H9 (cell line): Measurements from ENCODE around the gene ZCCHC7. TPM values are rescaled to one million over a fixed set of nuclear protein-coding genes. Genes with fewer than 3 reads are reported as not detected.

ENCODE experiments used
- DNase-seq: peaks from one replicate; pipeline ENCODE4 v3.0.0-alpha.2; 2017
- H2AFZ ChIP-seq: one replicate; pipeline ENCODE4 v1.6.1; 2013; ENCODE audit warnings: mild to moderate bottlenecking, low read length, control low read depth, moderate library complexity
- H2AK5ac ChIP-seq: 2 replicates; pipeline ENCODE4 v1.6.1; 2013; ENCODE audit warnings: low read length, control low read depth, mixed read lengths; ENCODE audit not compliant: insufficient read length
- H2BK120ac ChIP-seq: one replicate; pipeline ENCODE4 v1.6.1; 2013; ENCODE audit warnings: low read depth, mild to moderate bottlenecking, low read length, control low read depth, inconsistent platforms; ENCODE audit not compliant: poor library complexity, severe bottlenecking
- H2BK12ac ChIP-seq: 2 replicates; pipeline ENCODE4 v1.6.1; 2013; ENCODE audit warnings: low read length, control low read depth, mixed read lengths, low read depth; ENCODE audit not compliant: insufficient read length
- H2BK15ac ChIP-seq: 2 replicates; pipeline ENCODE4 v1.6.1; 2013; ENCODE audit warnings: low read depth, low read length, control low read depth
- H2BK20ac ChIP-seq: one replicate; pipeline ENCODE4 v1.6.1; 2013; ENCODE audit warnings: low read depth, mild to moderate bottlenecking, low read length, control low read depth, inconsistent platforms; ENCODE audit not compliant: poor library complexity, severe bottlenecking
- H2BK5ac ChIP-seq: 2 replicates; pipeline ENCODE4 v1.6.1; 2013; ENCODE audit warnings: low read length, control low read depth, mixed read lengths; ENCODE audit not compliant: insufficient read length
- H3K14ac ChIP-seq: 2 replicates; pipeline ENCODE4 v1.6.1; 2013; ENCODE audit warnings: low read length, control low read depth; ENCODE audit not compliant: insufficient read depth
- H3K18ac ChIP-seq: 2 replicates; pipeline ENCODE4 v1.6.1; 2013; ENCODE audit warnings: low read depth, mild to moderate bottlenecking, mixed read lengths, low read length, control low read depth; ENCODE audit not compliant: insufficient read length
- H3K23ac ChIP-seq: 2 replicates; pipeline ENCODE4 v1.6.1; 2013; ENCODE audit warnings: low read length, control low read depth, mixed read lengths, low read depth; ENCODE audit not compliant: insufficient read length
- H3K23me2 ChIP-seq: 2 replicates; pipeline ENCODE4 v1.6.1; 2013; ENCODE audit warnings: low read depth, mild to moderate bottlenecking, mixed read lengths, low read length, control low read depth; ENCODE audit not compliant: insufficient read length, poor library complexity, severe bottlenecking
- H3K27ac ChIP-seq: 2 replicates; pipeline ENCODE4 v1.5.1; 2013; ENCODE audit warnings: low read length, control low read depth, mixed read lengths, low read depth; ENCODE audit not compliant: insufficient read length
- H3K27me3 ChIP-seq: 2 replicates; pipeline ENCODE4 v1.6.1; 2013; ENCODE audit warnings: low read length, control low read depth, inconsistent platforms; ENCODE audit not compliant: insufficient read depth
- H3K4ac ChIP-seq: 2 replicates; pipeline ENCODE4 v1.6.1; 2013; ENCODE audit warnings: low read depth, mild to moderate bottlenecking, control low read depth, inconsistent platforms, low read length, moderate library complexity
- H3K4me1 ChIP-seq: 2 replicates; pipeline ENCODE4 v1.6.1; 2013; ENCODE audit warnings: low read length, control low read depth, inconsistent platforms; ENCODE audit not compliant: insufficient read depth
- H3K4me2 ChIP-seq: 2 replicates; pipeline ENCODE4 v1.6.1; 2013; ENCODE audit warnings: low read length, control low read depth, mixed read lengths; ENCODE audit not compliant: insufficient read length, insufficient read depth
- H3K56ac ChIP-seq: 2 replicates; pipeline ENCODE4 v1.6.1; 2013; ENCODE audit warnings: low read depth, mild to moderate bottlenecking, mixed read lengths, low read length, control low read depth; ENCODE audit not compliant: insufficient read length
- H3K79me1 ChIP-seq: 2 replicates; pipeline ENCODE4 v1.6.1; 2013; ENCODE audit warnings: low read depth, mild to moderate bottlenecking, moderate library complexity, low read length, control low read depth, inconsistent platforms; ENCODE audit not compliant: insufficient read depth, poor library complexity, severe bottlenecking
- H3K79me2 ChIP-seq: 2 replicates; pipeline ENCODE4 v1.6.1; 2013; ENCODE audit warnings: low read length, control low read depth, inconsistent platforms; ENCODE audit not compliant: insufficient read depth
- H3K9ac ChIP-seq: 2 replicates; pipeline ENCODE4 v1.6.1; 2013; ENCODE audit warnings: low read length, control low read depth, mixed read lengths; ENCODE audit not compliant: insufficient read length; ENCODE audit errors: extremely low read depth
- H3K9me3 ChIP-seq: one replicate; pipeline ENCODE4 v1.6.1; 2013; ENCODE audit warnings: low read depth, low read length, inconsistent platforms; ENCODE audit not compliant: control insufficient read depth
- H3T11ph ChIP-seq: one replicate; pipeline ENCODE4 v1.6.1; 2013; ENCODE audit warnings: mild to moderate bottlenecking, low read length, control low read depth, inconsistent platforms
- H4K20me1 ChIP-seq: one replicate; pipeline ENCODE4 v1.6.1; 2013; ENCODE audit not compliant: control insufficient read depth, insufficient read length, insufficient read depth
- H4K5ac ChIP-seq: 2 replicates; pipeline ENCODE4 v1.6.1; 2013; ENCODE audit warnings: low read depth, mild to moderate bottlenecking, mixed read lengths, low read length, control low read depth; ENCODE audit not compliant: insufficient read length
- H4K8ac ChIP-seq: replicated peaks from 2 replicates; pipeline ENCODE4 v1.6.1; 2013; ENCODE audit warnings: low read length, control low read depth, mixed read lengths, low read depth; ENCODE audit not compliant: insufficient read length
- H4K91ac ChIP-seq: 2 replicates; pipeline ENCODE4 v1.6.1; 2013; ENCODE audit warnings: low read depth, mild to moderate bottlenecking, moderate library complexity, mixed read lengths, low read length, control low read depth; ENCODE audit not compliant: insufficient read length
- H3K27ac Mint-ChIP-seq, 3 experiments: 2 replicates in 2 of 3; 3 replicates in 1 of 3; pipeline ENCODE4 v1.8.0; 2020 to 2021; ENCODE audit warnings: mixed read lengths in 3 of 3, mild to moderate bottlenecking in 1 of 3, moderate library complexity in 1 of 3
- H3K27me3 Mint-ChIP-seq: 2 replicates; pipeline ENCODE4 v1.8.0; 2021; ENCODE audit warnings: low read depth, mild to moderate bottlenecking, moderate library complexity, mixed read lengths
- H3K36me3 Mint-ChIP-seq, 3 experiments: 2 replicates in 2 of 3; 3 replicates in 1 of 3; pipeline ENCODE4 v1.8.0; 2020 to 2021; ENCODE audit warnings: low read depth in 3 of 3, mixed read lengths in 3 of 3; ENCODE audit not compliant: insufficient read depth in 1 of 3
- H3K4me1 Mint-ChIP-seq, 2 experiments: 2 replicates each; pipeline ENCODE4 v1.8.0; 2020; ENCODE audit warnings: mixed read lengths in 2 of 2
- H3K4me3 Mint-ChIP-seq, 2 experiments: 2 replicates in 1 of 2; 3 replicates in 1 of 2; pipeline ENCODE4 v1.8.0; 2020 to 2021; ENCODE audit warnings: mild to moderate bottlenecking in 2 of 2, mixed read lengths in 2 of 2, moderate library complexity in 1 of 2
- H3K9me3 Mint-ChIP-seq, 2 experiments: 2 replicates in 1 of 2; 3 replicates in 1 of 2; pipeline ENCODE4 v1.8.0; 2020; ENCODE audit warnings: mild to moderate bottlenecking in 2 of 2, mixed read lengths in 2 of 2, moderate library complexity in 1 of 2
- WGBS: extraction: QIAGEN DNeasy Blood & Tissue Kit; methylation state at CpG from one replicate; pipeline ENCODE4 v1.1.7; 2013; ENCODE audit warnings: missing lambda C conversion rate, low lambda C conversion rate, mixed read lengths; ENCODE audit not compliant: insufficient read length; ENCODE audit errors: extremely low coverage; 5-methylcytosine and 5-hydroxymethylcytosine counted together
- total RNA-seq: library from RNA; stranded (reverse); gene quantifications from 2 replicates; pipeline ENCODE4 v1.2.1, GENCODE V29; 2021
- TF ChIP-seq, protein P1 (sequence below): fragments of 200-600 bp; sonication (generic); conservative IDR thresholded peaks from 3 replicates; pipeline ENCODE4 v1.8.0; 2021; ENCODE audit warnings: antibody characterized with exemption, mild to moderate bottlenecking

Gene ZCCHC7
- total RNA-seq, 1 experiment from 2014 or later: 20.3 TPM

- H3K4me1 ChIP-seq: no peaks in the 10 kb centered on the region; the same call in 1 of the 2 replicates
- no CpG with 5 or more reads among the region's 11 CpGs for WGBS
- H3K27ac Mint-ChIP-seq: no peak overlapping the region
Observed at GRCh38 chr9:37406603-37407401, 286.4 kb downstream of the ZCCHC7 start.

More at GRCh38 chr9:37406603-37407401, 286.4 kb downstream of the ZCCHC7 start:
- Histone ChIP-seq H2BK20ac (no peak overlapping the region), H3K4me2 (no peak overlapping the region), H3K56ac (no peak overlapping the region), H3K79me1 (no peaks in the 10 kb centered on the region), H2AK5ac (no peak overlapping the region), H3K9ac (no peak overlapping the region), H2AFZ (no peak overlapping the region), H3K27ac (no peak overlapping the region), H3T11ph (no peak overlapping the region), H4K5ac (no peak overlapping the region), H3K23ac (no peak overlapping the region), H4K91ac (no peak overlapping the region), H4K20me1 (no peaks in the 10 kb centered on the region), H3K14ac (no peak overlapping the region), H3K79me2 (no peaks in the 10 kb centered on the region), H2BK5ac (no peak overlapping the region), H2BK120ac (no peak overlapping the region), H3K27me3 (no peaks in the 10 kb centered on the region), H2BK12ac (no peak overlapping the region), H3K18ac (no peak overlapping the region), H3K9me3 (no peaks in the 10 kb centered on the region), H2BK15ac (no peak overlapping the region), H4K8ac (no peak overlapping the region), H3K4ac (no peak overlapping the region), H3K23me2 (no peaks in the 10 kb centered on the region)
- no peaks in the 10 kb centered on the region for H3K27me3 Mint-ChIP-seq
- no peak for DNase-seq
- TF ChIP-seq, protein P1, sequence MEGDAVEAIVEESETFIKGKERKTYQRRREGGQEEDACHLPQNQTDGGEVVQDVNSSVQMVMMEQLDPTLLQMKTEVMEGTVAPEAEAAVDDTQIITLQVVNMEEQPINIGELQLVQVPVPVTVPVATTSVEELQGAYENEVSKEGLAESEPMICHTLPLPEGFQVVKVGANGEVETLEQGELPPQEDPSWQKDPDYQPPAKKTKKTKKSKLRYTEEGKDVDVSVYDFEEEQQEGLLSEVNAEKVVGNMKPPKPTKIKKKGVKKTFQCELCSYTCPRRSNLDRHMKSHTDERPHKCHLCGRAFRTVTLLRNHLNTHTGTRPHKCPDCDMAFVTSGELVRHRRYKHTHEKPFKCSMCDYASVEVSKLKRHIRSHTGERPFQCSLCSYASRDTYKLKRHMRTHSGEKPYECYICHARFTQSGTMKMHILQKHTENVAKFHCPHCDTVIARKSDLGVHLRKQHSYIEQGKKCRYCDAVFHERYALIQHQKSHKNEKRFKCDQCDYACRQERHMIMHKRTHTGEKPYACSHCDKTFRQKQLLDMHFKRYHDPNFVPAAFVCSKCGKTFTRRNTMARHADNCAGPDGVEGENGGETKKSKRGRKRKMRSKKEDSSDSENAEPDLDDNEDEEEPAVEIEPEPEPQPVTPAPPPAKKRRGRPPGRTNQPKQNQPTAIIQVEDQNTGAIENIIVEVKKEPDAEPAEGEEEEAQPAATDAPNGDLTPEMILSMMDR: no peak
- H3K4me1 Mint-ChIP-seq: peaks cover 7 to 20% of the 10 kb centered on the region in 2 experiments
- H3K36me3 Mint-ChIP-seq: no peaks in the 10 kb centered on the region
- H3K9me3 Mint-ChIP-seq: no peaks in the 10 kb centered on the region
- H3K4me3 Mint-ChIP-seq: no peak overlapping the region
